HepG2 (cell line): Measurements from ENCODE around the gene SIAH2. TPM values are rescaled to one million over a fixed set of nuclear protein-coding genes. Genes with fewer than 3 reads are reported as not detected.

ENCODE experiments used
- AKNA ChIP-seq: sonication (generic); formaldehyde crosslinking; IDR thresholded peaks from 2 replicates; pipeline ENCODE4 v1.4.0; 2020; ENCODE audit warnings: missing genetic modification reagents, borderline replicate concordance
- CREBL2 ChIP-seq: sonication (generic); formaldehyde crosslinking; IDR thresholded peaks from 2 replicates; pipeline ENCODE4 v1.8.1; 2023; ENCODE audit warnings: missing genetic modification reagents, mild to moderate bottlenecking, borderline replicate concordance
- ESRRA ChIP-seq: sonication (generic); formaldehyde crosslinking; IDR thresholded peaks from 2 replicates; pipeline ENCODE4 v1.5.1; 2020; ENCODE audit warnings: mild to moderate bottlenecking, low read depth, missing genetic modification reagents
- FOXK2 ChIP-seq: fragments of 450-650 bp; IDR thresholded peaks from 2 replicates; pipeline ENCODE4 v1.6.1; 2016
- HBP1 ChIP-seq: IDR thresholded peaks from 2 replicates; pipeline ENCODE4 v1.6.1; 2016; ENCODE audit warnings: low read depth, control low read depth
- IRX3 ChIP-seq: sonication (generic); formaldehyde crosslinking; IDR thresholded peaks from 2 replicates; pipeline ENCODE4 v1.8.1; 2023; ENCODE audit warnings: mild to moderate bottlenecking, low read depth, missing genetic modification reagents, borderline replicate concordance
- ISL2 ChIP-seq: sonication (generic); formaldehyde crosslinking; IDR thresholded peaks from 2 replicates; pipeline ENCODE4 v1.5.0; 2020; ENCODE audit warnings: missing genetic modification reagents
- PAX8 ChIP-seq: sonication (generic); formaldehyde crosslinking; IDR thresholded peaks from 2 replicates; pipeline ENCODE4 v1.8.0; 2022; ENCODE audit warnings: mild to moderate bottlenecking, missing genetic modification reagents, borderline replicate concordance
- PBX3 ChIP-seq: sonication (generic); formaldehyde crosslinking; IDR thresholded peaks from 2 replicates; pipeline ENCODE4 v1.8.1; 2023; ENCODE audit warnings: missing genetic modification reagents, inconsistent platforms, borderline replicate concordance
- PLSCR1 ChIP-seq: sonication (generic); formaldehyde crosslinking; IDR thresholded peaks from 2 replicates; pipeline ENCODE4 v1.5.0; 2020; ENCODE audit warnings: missing genetic modification reagents, mild to moderate bottlenecking, borderline replicate concordance
- RXRB ChIP-seq: IDR thresholded peaks from 2 replicates; pipeline ENCODE4 v1.6.1; 2016; ENCODE audit warnings: borderline replicate concordance, missing genetic modification reagents, missing compliant biosample characterization
- SNAPC2 ChIP-seq: sonication (generic); formaldehyde crosslinking; IDR thresholded peaks from 2 replicates; pipeline ENCODE4 v1.8.1; 2022; ENCODE audit warnings: mild to moderate bottlenecking, missing genetic modification reagents
- SRSF1 ChIP-seq: fragments of 200-400 bp; formaldehyde crosslinking; optimal IDR thresholded peaks from 2 replicates; pipeline ENCODE3; 2017; ENCODE audit warnings: mild to moderate bottlenecking, low read depth, low read length, moderate library complexity
- STAG1 ChIP-seq: sonication (generic); formaldehyde crosslinking; IDR thresholded peaks from 2 replicates; pipeline ENCODE4 v1.4.0; 2020; ENCODE audit warnings: missing genetic modification reagents
- ZBTB14 ChIP-seq: sonication (generic); formaldehyde crosslinking; IDR thresholded peaks from 2 replicates; pipeline ENCODE4 v1.4.0; 2020; ENCODE audit warnings: missing genetic modification reagents
- ZNF543 ChIP-seq: sonication (generic); formaldehyde crosslinking; IDR thresholded peaks from 2 replicates; pipeline ENCODE4 v1.4.0; 2020; ENCODE audit warnings: mild to moderate bottlenecking, missing genetic modification reagents
- ZNF556 ChIP-seq: sonication (generic); formaldehyde crosslinking; IDR thresholded peaks from 2 replicates; pipeline ENCODE4 v1.4.0; 2020; ENCODE audit warnings: mild to moderate bottlenecking, missing genetic modification reagents, borderline replicate concordance
- ZNF790 ChIP-seq: sonication (generic); formaldehyde crosslinking; IDR thresholded peaks from 2 replicates; pipeline ENCODE4 v1.8.0; 2022; ENCODE audit warnings: missing genetic modification reagents, mild to moderate bottlenecking, borderline replicate concordance
- ZSCAN31 ChIP-seq: sonication (generic); formaldehyde crosslinking; IDR thresholded peaks from 2 replicates; pipeline ENCODE4 v1.5.0; 2020; ENCODE audit warnings: low read depth, mild to moderate bottlenecking, missing genetic modification reagents
- polyA plus RNA-seq, 8 experiments: library from polyadenylated mRNA; depleted of rRNA in 3 of 8; stranded (reverse) in 7 of 8; unstranded in 1 of 8; fragments of >200 nt; fragmentation: Illumina TruSeq in 4 of 8; extraction: Trizol in 4 of 8; gene quantifications; 2 replicates each; pipeline versions ENCODE4 v1.2.1 to v1.2.3, GENCODE V29; 2011 to 2016; ENCODE audit warnings: low read depth in 4 of 8, missing spikeins in 1 of 8, mixed read lengths in 1 of 8; ENCODE audit not compliant: insufficient read depth in 1 of 8
- total RNA-seq, 5 experiments: library from RNA; depleted of rRNA; stranded (reverse); fragments of >200 nt; fragmentation: Illumina TruSeq; extraction: Trizol; gene quantifications; 2 replicates each; pipeline ENCODE4 v1.2.3, GENCODE V29; 2016; ENCODE audit warnings: low read depth in 1 of 5

SIAH2 gene
- total and polyA plus RNA-seq, 2 of the 13 experiments (the other 11 are each of a cell fraction or from before 2014, with no cell fraction given): 71.8 to 117 TPM

GRCh38 chr3:150765949-150766720, 3.2 kb upstream of the SIAH2 start (continued):
- TF ChIP-seq CREBL2 (CRISPR knock-in tag) (no peak), PBX3 (CRISPR knock-in tag) (no peak), STAG1 (CRISPR knock-in tag) (no peak), ZBTB14 (no peak), HBP1 (CRISPR knock-in tag) (no peak), RXRB (CRISPR knock-in tag) (peak; percentile 73), FOXK2 (peak; percentile 55; the same call in 1 of the 2 replicates), PAX8 (no peak), ZNF790 (CRISPR knock-in tag) (no peak), ESRRA (CRISPR knock-in tag) (peak; percentile 97), SNAPC2 (CRISPR knock-in tag) (no peak), ISL2 (CRISPR knock-in tag) (peak; percentile 64), AKNA (CRISPR knock-in tag) (no peak), PLSCR1 (CRISPR knock-in tag) (no peak), IRX3 (CRISPR knock-in tag) (no peak), SRSF1 (no peak), ZNF556 (peak; percentile 83; the same call in 1 of the 2 replicates), ZNF543 (CRISPR knock-in tag) (0 out of 2 replicates have a peak, but pooled peaks have one; percentile 51), ZSCAN31 (no peak; the same call in 1 of the 2 replicates)
